Adrenal gland (tissue), 12 donors: ENCODE measurements around the gene AKR1D1. TPM values are rescaled to one million over a fixed set of nuclear protein-coding genes. Genes with fewer than 3 reads are reported as not detected.
"Not testable (repeated sequence)": the region's sequence is repeated elsewhere in the genome, so short reads cannot be mapped to it uniquely, and the experiment has no call there.

Experiments used
- DNase-seq, 7 donors: peaks; one replicate each; pipeline ENCODE4 v3.0.0-alpha.2; 2019 to 2020
- H3K27ac ChIP-seq, 5 donors: fragments of 200-600 bp; sonication (generic) in 4 of 5; 1 replicate in 3 of 5; 2 replicates in 2 of 5; pipeline versions ENCODE4 v1.5.1 to v1.8.0; 2016 to 2020; ENCODE audit warnings: mild to moderate bottlenecking in 1 of 5
- H3K27me3 ChIP-seq: fragments of 200-600 bp; 2 replicates; pipeline ENCODE4 v1.8.0; 2021
- H3K36me3 ChIP-seq, 2 donors: fragments of 200-600 bp; replicated peaks in 1 of 2; 1 replicate in 1 of 2; 2 replicates in 1 of 2; pipeline versions ENCODE4 v1.5.1 to v1.8.0; 2018 to 2022
- H3K4me1 ChIP-seq, 2 donors: fragments of 200-600 bp; replicated peaks in 1 of 2; 1 replicate in 1 of 2; 2 replicates in 1 of 2; pipeline versions ENCODE4 v1.5.1 to v1.8.0; 2018 to 2021
- H3K4me3 ChIP-seq, 4 donors: fragments of 200-600 bp; sonication (generic) in 3 of 4; one replicate each; pipeline ENCODE4 v1.5.1; 2016 to 2018
- H3K9me3 ChIP-seq, 3 donors: fragments of 200-600 bp; sonication (generic) in 1 of 3; replicated peaks in 1 of 3; 1 replicate in 2 of 3; 2 replicates in 1 of 3; pipeline versions ENCODE4 v1.5.1 to v1.8.0; 2016 to 2021
- CTCF ChIP-seq, 6 experiments: fragments of 450-650 bp in 4 of 6; fragments of 200-600 bp in 2 of 6; sonication (generic) in 1 of 6; IDR thresholded peaks; 1 replicate in 5 of 6; 2 replicates in 1 of 6; pipeline versions ENCODE4 v1.5.1 to v1.8.0; 2016 to 2021; ENCODE audit warnings: antibody characterized with exemption in 6 of 6, mild to moderate bottlenecking in 2 of 6, moderate library complexity in 1 of 6
- POLR2A ChIP-seq, 2 donors: fragments of 450-650 bp; IDR thresholded peaks; one replicate each; pipeline ENCODE4 v1.6.1; 2017; ENCODE audit warnings: antibody characterized with exemption in 2 of 2, mild to moderate bottlenecking in 2 of 2, moderate library complexity in 1 of 2
- WGBS, 4 donors: extraction: QIAGEN DNeasy Blood & Tissue Kit in 2 of 4; methylation state at CpG; one replicate each; pipeline versions ENCODE4 v1.1.5 to v1.1.7; 2013 to 2017; 5-methylcytosine and 5-hydroxymethylcytosine counted together
- intact Hi-C, 2 donors: fragments of 100-400 bp; cut with DNase I; formaldehyde crosslinking; loops; one replicate each; pipeline versions ENCODE4 v1.14.1 to v1.15.0; 2022 to 2023
- polyA plus RNA-seq, 3 donors: library from polyadenylated mRNA; stranded (reverse); fragments of 200-250 nt in 2 of 3; fragments of 350-450 nt in 1 of 3; fragmentation: Illumina TruSeq in 1 of 3; extraction: RNeasy Lipid Tissue Mini Kit (QIAGEN cat#74804) in 1 of 3; gene quantifications; one replicate each; pipeline ENCODE4 v1.2.3, GENCODE V29; 2013 to 2014
- total RNA-seq, 9 donors: library from RNA; depleted of rRNA in 4 of 9; stranded (reverse); fragments of >200 nt in 4 of 9; fragments of 120-200 nt in 1 of 9; fragmentation: NEBNext Ultra II Directional in 1 of 9; extraction: Animal tissue kit (Norgen Biotek cat#: 25700) in 1 of 9; gene quantifications; one replicate each; pipeline versions ENCODE4 v1.1.0 to v1.2.4, GENCODE V29; 2013 to 2023
- donor health status: healthy with polysubstance abuse.
- donor health status: Bipolar disorder and iron deficiency.
- donor health status: DM: yes; HTN: yes; CAD: no.
- donor health status: DM: no; HTN: no; CAD: no.
- donor health status: DM: no; HTN: no; CAD: no.
- donor health status: DM: yes; HTN: yes; CAD: no.

The AKR1D1 gene
- total and polyA plus RNA-seq, 12 donors: 0.17 to 0.31 (median 0.22) TPM; not detected in 8

DNA sequence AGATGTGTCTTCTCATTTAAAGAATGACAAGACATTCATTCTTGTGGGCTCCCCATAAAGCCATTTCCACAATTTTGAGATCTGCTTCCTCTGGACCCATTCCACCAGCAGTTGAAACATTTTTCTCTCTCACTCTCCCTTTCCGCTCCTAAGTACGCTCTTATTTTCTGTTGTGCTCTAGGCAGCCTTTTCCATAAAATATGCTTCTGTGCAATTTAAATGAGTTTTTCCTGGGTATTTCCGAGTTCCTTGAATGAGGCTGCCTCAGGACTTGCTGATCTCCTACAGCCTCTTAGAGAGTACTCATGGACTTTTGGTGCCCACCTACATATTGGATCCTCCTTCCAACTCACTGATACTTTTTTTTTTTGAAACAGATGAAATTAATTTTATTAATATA, 23.6 kb upstream of the AKR1D1 start:
- no peaks in the 10 kb centered on the region for H3K9me3 ChIP-seq
- no peak for DNase-seq
- no peaks in the 10 kb centered on the region for H3K27me3 ChIP-seq
- WGBS, 4 donors: 84 to 89% (median 87%) methylated on average over 3 of the region's 3 CpGs
- no peak for TF ChIP-seq CTCF (IDR thresholded peaks at IDR 0.05)
- no peak for TF ChIP-seq POLR2A (IDR thresholded peaks at IDR 0.05)
- no peaks in the 10 kb centered on the region for H3K4me1 ChIP-seq
- intact Hi-C loops: no loop called here
- H3K4me3 ChIP-seq: no peak overlapping the region
- H3K27ac ChIP-seq: no peak overlapping the region
- H3K36me3 ChIP-seq: no peaks in the 10 kb centered on the region

- H3K36me3 ChIP-seq, H3K4me3 ChIP-seq, H3K9me3 ChIP-seq, H3K27ac ChIP-seq, H3K27me3 ChIP-seq, H3K4me1 ChIP-seq, intact Hi-C loops, DNase-seq: not testable (repeated sequence)
- WGBS, 4 donors: 78 to 93% (median 85%) methylated on average over 2 to 3 of the region's 4 CpGs
Measured at GRCh38 chr7:138055698-138056097, 20.6 kb upstream of the AKR1D1 start.

GRCh38 chr7:138063400-138063799, 12.9 kb upstream of the AKR1D1 start:
- DNase-seq: no peak
- TF ChIP-seq POLR2A (IDR thresholded peaks at IDR 0.05) (no peak), CTCF (IDR thresholded peaks at IDR 0.05) (no peak)
- Histone ChIP-seq H3K27me3 (no peaks in the 10 kb centered on the region), H3K9me3 (no peaks in the 10 kb centered on the region), H3K27ac (no peak overlapping the region), H3K4me3 (no peak overlapping the region), H3K36me3 (no peaks in the 10 kb centered on the region), H3K4me1 (no peaks in the 10 kb centered on the region)
- 88 to 95% (median 93%) methylated on average over 2 of the region's 2 CpGs for WGBS, 4 donors
- intact Hi-C loops: no loop called here

DNA sequence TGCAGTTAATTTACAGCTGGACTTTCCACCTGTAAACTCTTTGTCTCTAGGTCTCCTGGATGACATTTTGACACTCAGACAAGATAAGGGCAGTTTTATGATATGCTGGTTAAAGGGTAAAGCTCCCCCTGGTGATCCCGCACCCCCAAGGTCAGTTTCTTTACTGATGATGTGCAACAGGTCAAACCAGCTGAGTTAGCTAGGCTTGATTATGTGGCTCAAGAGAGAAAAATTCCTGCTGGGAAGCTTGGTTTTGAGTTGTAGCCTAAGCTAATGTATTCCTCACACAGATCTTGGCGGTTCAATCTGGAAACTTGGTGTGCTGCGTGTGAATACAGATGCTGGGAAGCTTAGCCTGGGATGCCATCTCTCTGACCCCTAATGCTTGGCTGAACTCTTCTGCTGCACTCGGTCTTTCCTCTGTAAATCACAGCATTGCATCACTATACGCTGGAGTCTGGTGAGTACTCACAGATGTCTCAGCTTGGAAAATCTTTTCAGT, 11.4 kb upstream of the AKR1D1 start:
- no peak for TF ChIP-seq CTCF (IDR thresholded peaks at IDR 0.05)
- TF ChIP-seq POLR2A (IDR thresholded peaks at IDR 0.05): no peak
- Histone ChIP-seq H3K27me3 (no peaks in the 10 kb centered on the region), H3K4me1 (no peaks in the 10 kb centered on the region), H3K27ac (no peak overlapping the region), H3K4me3 (no peak overlapping the region), H3K9me3 (no peaks in the 10 kb centered on the region), H3K36me3 (no peaks in the 10 kb centered on the region)
- DNase-seq: peak in 5 of 7 donors; percentile 9 to 50 (median 21)
- WGBS, 4 donors: 51 to 60% (median 55%) methylated on average over 5 of the region's 5 CpGs
- intact Hi-C loops: no loop called here

DNA sequence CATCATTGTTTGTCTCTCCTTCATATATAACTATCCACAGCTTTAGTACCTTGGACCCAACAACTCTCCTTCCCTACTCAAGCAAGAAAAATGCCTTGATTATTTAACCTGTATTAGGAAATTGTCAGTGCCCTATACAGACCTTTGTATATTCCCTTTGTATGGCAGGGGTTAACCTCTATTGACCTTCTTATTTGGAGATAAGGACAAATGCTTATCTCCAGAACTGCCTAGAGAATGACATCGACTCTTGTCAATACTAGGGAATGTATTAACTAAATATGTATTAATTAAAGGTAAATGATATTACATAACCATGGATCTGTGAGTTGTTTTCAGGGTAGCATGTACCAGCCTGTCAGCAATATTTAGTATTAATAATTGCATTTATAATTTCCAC, 10.4 kb upstream of the AKR1D1 start:
- H3K9me3 ChIP-seq: no peaks in the 10 kb centered on the region
- no peak overlapping the region for H3K27ac ChIP-seq
- H3K36me3 ChIP-seq: no peaks in the 10 kb centered on the region
- H3K4me3 ChIP-seq: no peak overlapping the region
- no peaks in the 10 kb centered on the region for H3K4me1 ChIP-seq
- TF ChIP-seq CTCF (IDR thresholded peaks at IDR 0.05) (no peak), POLR2A (IDR thresholded peaks at IDR 0.05) (no peak)
- intact Hi-C loops: no loop called here
- DNase-seq: no peak
- 24 to 54% (median 32%) methylated on average over 1 of the region's 1 CpG for WGBS, 4 donors
- no peaks in the 10 kb centered on the region for H3K27me3 ChIP-seq
